Measurements from ENCODE around the gene MICB. TPM values are rescaled to one million over a fixed set of nuclear protein-coding genes. Genes with fewer than 3 reads are reported as not detected.

Gene MICB
- total RNA-seq, 1 donor from 2014 or later = 5.8 TPM

DNA sequence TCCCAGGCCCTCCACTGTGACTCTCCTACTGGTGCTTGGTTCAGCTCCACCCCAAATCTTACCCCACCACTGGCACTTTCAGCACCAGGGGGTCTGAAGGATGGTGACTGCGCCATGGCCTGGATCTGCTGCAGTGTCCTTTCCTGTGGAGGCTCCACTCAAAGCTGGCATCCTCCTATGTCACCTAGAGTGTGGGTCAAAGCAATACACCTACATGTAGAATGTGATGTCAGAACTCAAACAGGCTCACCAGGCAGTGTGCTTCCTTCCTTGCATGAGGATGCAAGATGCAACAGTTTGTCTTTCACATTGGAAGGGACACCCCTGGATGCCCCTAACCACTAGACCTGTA lies 32.8 kb upstream of the MICB start:
- Histone ChIP-seq H3K27me3 (ENCODE audit: insufficient read depth, low read length) (peaks cover 3% of the 10 kb centered on the region), H3K36me3 (ENCODE audit: insufficient read depth, low read length) (no peaks in the 10 kb centered on the region), H3K4me1 (ENCODE audit: insufficient read depth, low read length) (peaks cover 11% of the 10 kb centered on the region), H3K9ac (ENCODE audit: low read length) (no peak overlapping the region), H4K20me1 (ENCODE audit: insufficient read depth, low read length) (no peaks in the 10 kb centered on the region), H3K27ac (ENCODE audit: low read depth, low read length) (no peak overlapping the region), H3K79me2 (ENCODE audit: insufficient read depth, low read length) (no peaks in the 10 kb centered on the region), H3K4me2 (ENCODE audit: low read length) (no peak overlapping the region), H3K9me3 (ENCODE audit: insufficient read depth, low read depth, low read length) (no peaks in the 10 kb centered on the region), H3K4me3 (ENCODE audit: insufficient read depth, low read depth, low read length) (no peak overlapping the region), H2AFZ (ENCODE audit: low read depth, low read length) (no peak overlapping the region)
- Mint-ChIP-seq H3K27ac (ENCODE audit: unreplicated experiment) (no peak overlapping the region), H3K27me3 (ENCODE audit: low read depth, unreplicated experiment) (peaks cover 37% of the 10 kb centered on the region), H3K36me3 (ENCODE audit: low read depth, unreplicated experiment) (peaks cover 9% of the 10 kb centered on the region), H3K9me3 (ENCODE audit: unreplicated experiment) (peaks cover 8% of the 10 kb centered on the region), H3K4me1 (ENCODE audit: low read depth, unreplicated experiment) (peaks cover 9% of the 10 kb centered on the region), H3K4me3 (ENCODE audit: unreplicated experiment) (no peak overlapping the region)
- no peak for TF ChIP-seq EZH2 (IDR thresholded peaks at IDR 0.05; ENCODE audit: insufficient read depth, low read length)
- TF ChIP-seq, protein P1, sequence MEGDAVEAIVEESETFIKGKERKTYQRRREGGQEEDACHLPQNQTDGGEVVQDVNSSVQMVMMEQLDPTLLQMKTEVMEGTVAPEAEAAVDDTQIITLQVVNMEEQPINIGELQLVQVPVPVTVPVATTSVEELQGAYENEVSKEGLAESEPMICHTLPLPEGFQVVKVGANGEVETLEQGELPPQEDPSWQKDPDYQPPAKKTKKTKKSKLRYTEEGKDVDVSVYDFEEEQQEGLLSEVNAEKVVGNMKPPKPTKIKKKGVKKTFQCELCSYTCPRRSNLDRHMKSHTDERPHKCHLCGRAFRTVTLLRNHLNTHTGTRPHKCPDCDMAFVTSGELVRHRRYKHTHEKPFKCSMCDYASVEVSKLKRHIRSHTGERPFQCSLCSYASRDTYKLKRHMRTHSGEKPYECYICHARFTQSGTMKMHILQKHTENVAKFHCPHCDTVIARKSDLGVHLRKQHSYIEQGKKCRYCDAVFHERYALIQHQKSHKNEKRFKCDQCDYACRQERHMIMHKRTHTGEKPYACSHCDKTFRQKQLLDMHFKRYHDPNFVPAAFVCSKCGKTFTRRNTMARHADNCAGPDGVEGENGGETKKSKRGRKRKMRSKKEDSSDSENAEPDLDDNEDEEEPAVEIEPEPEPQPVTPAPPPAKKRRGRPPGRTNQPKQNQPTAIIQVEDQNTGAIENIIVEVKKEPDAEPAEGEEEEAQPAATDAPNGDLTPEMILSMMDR (IDR thresholded peaks at IDR 0.05; ENCODE audit: insufficient read depth, low read depth, low read length) = no peak
- FAIRE-seq (no peak), DNase-seq (ENCODE audit: low read depth) (no peak)

DNA sequence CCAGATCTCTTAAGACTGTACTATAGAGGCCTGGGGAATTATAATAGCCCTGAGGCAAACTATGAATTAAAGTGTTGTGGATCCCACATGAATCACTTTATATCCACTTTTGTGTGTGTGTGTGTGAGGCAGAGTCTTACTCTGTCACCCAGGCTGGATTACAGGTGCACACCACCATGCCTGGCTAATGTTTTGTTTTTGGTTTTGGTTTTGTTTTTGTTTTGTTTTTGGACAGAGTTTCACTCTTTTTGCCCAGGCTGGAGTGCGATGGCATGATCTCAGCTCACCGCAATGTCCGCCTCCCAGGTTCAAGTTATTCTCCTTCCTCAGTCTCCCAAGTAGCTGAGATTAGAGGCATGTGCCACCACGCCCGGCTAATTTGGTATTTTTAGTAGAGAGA lies 32.2 kb upstream of the MICB start:
- no peak for DNase-seq (ENCODE audit: low read depth)
- TF ChIP-seq, protein P1 (IDR thresholded peaks at IDR 0.05; ENCODE audit: insufficient read depth, low read depth, low read length) = no peak
- no peak for TF ChIP-seq EZH2 (IDR thresholded peaks at IDR 0.05; ENCODE audit: insufficient read depth, low read length)
- peaks cover 40% of the 10 kb centered on the region for H3K27me3 Mint-ChIP-seq (ENCODE audit: low read depth, unreplicated experiment)
- H3K36me3 Mint-ChIP-seq (ENCODE audit: low read depth, unreplicated experiment) = peaks cover 10% of the 10 kb centered on the region
- Histone ChIP-seq H3K79me2 (ENCODE audit: insufficient read depth, low read length) (no peaks in the 10 kb centered on the region), H3K4me1 (ENCODE audit: insufficient read depth, low read length) (peaks cover 11% of the 10 kb centered on the region), H3K27ac (ENCODE audit: low read depth, low read length) (no peak overlapping the region), H3K4me2 (ENCODE audit: low read length) (no peak overlapping the region), H2AFZ (ENCODE audit: low read depth, low read length) (no peak overlapping the region), H3K9me3 (ENCODE audit: insufficient read depth, low read depth, low read length) (no peaks in the 10 kb centered on the region), H3K4me3 (ENCODE audit: insufficient read depth, low read depth, low read length) (no peak overlapping the region), H3K27me3 (ENCODE audit: insufficient read depth, low read length) (peaks cover 3% of the 10 kb centered on the region), H3K9ac (ENCODE audit: low read length) (no peak overlapping the region), H3K36me3 (ENCODE audit: insufficient read depth, low read length) (no peaks in the 10 kb centered on the region), H4K20me1 (ENCODE audit: insufficient read depth, low read length) (no peaks in the 10 kb centered on the region)
- H3K4me1 Mint-ChIP-seq (ENCODE audit: low read depth, unreplicated experiment) = peaks cover 9% of the 10 kb centered on the region
- H3K9me3 Mint-ChIP-seq (ENCODE audit: unreplicated experiment) = peaks cover 8% of the 10 kb centered on the region
- no peak for FAIRE-seq
- H3K27ac Mint-ChIP-seq (ENCODE audit: unreplicated experiment) = no peak overlapping the region
- no peak overlapping the region for H3K4me3 Mint-ChIP-seq (ENCODE audit: unreplicated experiment)

DNA sequence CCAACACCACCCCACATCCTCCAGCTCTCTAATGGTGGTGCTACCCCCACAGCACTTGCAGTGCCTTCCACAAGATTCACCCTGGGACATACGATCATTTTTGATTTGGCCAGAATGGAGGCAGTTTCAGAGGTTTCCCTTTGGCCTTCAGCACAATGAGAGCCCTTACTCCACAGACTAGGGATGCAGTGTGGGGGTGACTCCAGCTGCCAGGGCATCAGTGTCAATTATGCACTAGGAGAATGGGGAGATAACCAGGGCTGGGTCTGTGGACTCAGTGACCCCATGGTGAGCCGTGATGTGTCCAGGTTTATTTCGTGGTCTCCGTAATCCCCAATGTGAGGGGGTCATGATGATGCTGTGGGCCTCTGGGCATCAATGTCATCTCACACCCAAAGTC lies 31.5 kb upstream of the MICB start:
- no peak for DNase-seq (ENCODE audit: low read depth)
- no peak for FAIRE-seq
- Mint-ChIP-seq H3K27ac (ENCODE audit: unreplicated experiment) (no peak overlapping the region), H3K4me1 (ENCODE audit: low read depth, unreplicated experiment) (peaks cover 9% of the 10 kb centered on the region), H3K36me3 (ENCODE audit: low read depth, unreplicated experiment) (peaks cover 10% of the 10 kb centered on the region), H3K9me3 (ENCODE audit: unreplicated experiment) (peaks cover 12% of the 10 kb centered on the region), H3K4me3 (ENCODE audit: unreplicated experiment) (no peak overlapping the region), H3K27me3 (ENCODE audit: low read depth, unreplicated experiment) (peaks cover 42% of the 10 kb centered on the region)
- Histone ChIP-seq H3K9me3 (ENCODE audit: insufficient read depth, low read depth, low read length) (no peaks in the 10 kb centered on the region), H3K79me2 (ENCODE audit: insufficient read depth, low read length) (no peaks in the 10 kb centered on the region), H2AFZ (ENCODE audit: low read depth, low read length) (no peak overlapping the region), H3K4me2 (ENCODE audit: low read length) (no peak overlapping the region), H3K36me3 (ENCODE audit: insufficient read depth, low read length) (no peaks in the 10 kb centered on the region), H3K4me1 (ENCODE audit: insufficient read depth, low read length) (peaks cover 11% of the 10 kb centered on the region), H3K27me3 (ENCODE audit: insufficient read depth, low read length) (peaks cover 3% of the 10 kb centered on the region), H3K4me3 (ENCODE audit: insufficient read depth, low read depth, low read length) (no peak overlapping the region), H4K20me1 (ENCODE audit: insufficient read depth, low read length) (no peaks in the 10 kb centered on the region), H3K9ac (ENCODE audit: low read length) (no peak overlapping the region), H3K27ac (ENCODE audit: low read depth, low read length) (no peak overlapping the region)
- TF ChIP-seq, protein P1 (IDR thresholded peaks at IDR 0.05; ENCODE audit: insufficient read depth, low read depth, low read length) = no peak
- TF ChIP-seq EZH2 (IDR thresholded peaks at IDR 0.05; ENCODE audit: insufficient read depth, low read length) = no peak
